Epithelial cell of esophagus (primary cell): ENCODE results near the gene GNAZ.

Experiments
- DNase-seq: peaks from one replicate; pipeline ENCODE4 v3.0.0; 2010; ENCODE audit warnings: low read depth
- H3K4me3 ChIP-seq: 2 replicates; pipeline ENCODE4 v1.5.1; 2011; ENCODE audit warnings: mild to moderate bottlenecking, low read length, control low read depth
- CTCF ChIP-seq: IDR thresholded peaks from 2 replicates; pipeline ENCODE4 v1.5.1; 2011; ENCODE audit warnings: low read depth, mild to moderate bottlenecking, low read length, control low read depth, inconsistent platforms; ENCODE audit not compliant: insufficient read depth; ENCODE audit errors: missing control alignments

The GNAZ gene

DNA sequence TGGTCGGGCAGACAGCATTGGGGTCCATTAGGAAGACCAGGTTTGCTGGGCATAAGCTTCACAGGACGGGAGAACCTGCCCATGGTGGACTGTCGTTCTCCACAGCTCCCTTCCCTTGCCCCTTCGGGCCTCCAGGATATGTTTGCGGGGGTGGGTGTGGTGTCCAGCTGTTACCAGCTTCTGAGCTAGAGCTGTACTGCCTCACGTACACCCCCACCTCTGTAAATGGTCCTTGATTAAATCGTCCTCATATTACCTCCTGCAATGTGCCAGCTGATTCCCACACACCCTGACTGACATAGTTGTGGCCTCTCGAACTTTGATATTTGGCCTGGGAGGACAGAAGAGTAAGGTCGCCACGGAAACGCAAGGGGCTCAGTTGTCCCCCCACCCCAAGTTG, 93.8 kb downstream of the GNAZ start:
- TF ChIP-seq CTCF = no peak
- H3K4me3 ChIP-seq = no peak overlapping the region
- no peak for DNase-seq

GRCh38 chr22:23166042-23166831, 95.9 kb downstream of the GNAZ start:
- TF ChIP-seq CTCF = no peak
- no peak overlapping the region for H3K4me3 ChIP-seq
- DNase-seq = no peak

GRCh38 chr22:23166841-23167616, 96.7 kb downstream of the GNAZ start:
- no peak overlapping the region for H3K4me3 ChIP-seq
- TF ChIP-seq CTCF = no peak
- no peak for DNase-seq

GRCh38 chr22:23168391-23169042, 98.2 kb downstream of the GNAZ start:
- no peak for DNase-seq
- no peak overlapping the region for H3K4me3 ChIP-seq
- TF ChIP-seq CTCF = no peak

DNA sequence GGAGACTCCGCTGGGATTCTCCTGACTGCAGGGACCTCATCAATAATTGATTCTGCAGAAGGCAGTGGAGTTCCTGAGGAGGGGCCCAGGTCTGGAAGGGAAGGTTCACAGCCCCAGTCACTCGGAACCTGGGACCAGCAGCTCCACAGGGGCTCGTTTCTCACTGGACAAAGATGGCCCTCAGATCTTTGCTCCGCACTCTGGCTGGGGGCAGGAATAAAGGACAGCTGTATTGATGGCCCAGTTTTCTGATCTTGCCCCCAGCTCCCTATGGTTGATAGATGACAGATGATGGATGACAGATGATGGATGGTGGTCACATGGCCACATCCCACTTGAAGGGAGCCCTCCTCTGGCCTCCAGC, 98.7 kb downstream of the GNAZ start:
- DNase-seq = no peak
- TF ChIP-seq CTCF = no peak
- H3K4me3 ChIP-seq = no peak overlapping the region
